HG03135 (cell line): ENCODE data around the gene PGAP3.
"Not testable (repeated sequence)": the region's sequence is repeated elsewhere in the genome, so short reads cannot be mapped to it uniquely, and the experiment has no call there.

Experiments
- ATAC-seq: cut with Tn5 transposase; IDR thresholded peaks from one replicate; pipeline ENCODE4 v1.9.1; 2021; ENCODE audit warnings: mild to moderate bottlenecking, moderate library complexity; ENCODE audit not compliant: unreplicated experiment

The PGAP3 gene

GRCh38 chr17:39715375-39716072, 27.7 kb upstream of the PGAP3 start:
- ATAC-seq, result no peak

GRCh38 chr17:39714234-39714633, 26.4 kb upstream of the PGAP3 start:
- ATAC-seq, result no peak

- no peak for ATAC-seq
Observed at GRCh38 chr17:39711851-39712250, 24.0 kb upstream of the PGAP3 start.

- ATAC-seq, result not testable (repeated sequence)
Observed at GRCh38 chr17:39711071-39711470, 23.2 kb upstream of the PGAP3 start.

GRCh38 chr17:39709998-39710964, 22.4 kb upstream of the PGAP3 start:
- no peak for ATAC-seq

- ATAC-seq, result no peak
Observed at GRCh38 chr17:39709319-39709997, 21.6 kb upstream of the PGAP3 start.

GRCh38 chr17:39706921-39707337, 19.1 kb upstream of the PGAP3 start:
- no peak for ATAC-seq

GRCh38 chr17:39706383-39706782, 18.5 kb upstream of the PGAP3 start:
- ATAC-seq, result no peak

- no peak for ATAC-seq
Observed at GRCh38 chr17:39705786-39706348, 18.0 kb upstream of the PGAP3 start.

- ATAC-seq, result no peak
Observed at GRCh38 chr17:39704821-39705551, 17.1 kb upstream of the PGAP3 start.

- no peak for ATAC-seq
Observed at GRCh38 chr17:39703913-39704312, 16.1 kb upstream of the PGAP3 start.

GRCh38 chr17:39702901-39703893, 15.3 kb upstream of the PGAP3 start:
- no peak for ATAC-seq

- no peak for ATAC-seq
Observed at GRCh38 chr17:39701784-39702422, 14.0 kb upstream of the PGAP3 start.

GRCh38 chr17:39701012-39701783, 13.3 kb upstream of the PGAP3 start:
- ATAC-seq, result no peak

- no peak for ATAC-seq
Observed at GRCh38 chr17:39700148-39700987, 12.5 kb upstream of the PGAP3 start.

- ATAC-seq, result no peak
Observed at GRCh38 chr17:39699818-39700147, 11.9 kb upstream of the PGAP3 start, which contains the start of gene ERBB2. ERBB2 (plus strand) TSS chr17:39700064; CDS start chr17:39700239, 175 bp downstream.
